HK-2 (cell line): ENCODE results near the gene RASSF5.
"Not testable (repeated sequence)": the region's sequence is repeated elsewhere in the genome, so short reads cannot be mapped to it uniquely, and the experiment has no call there.

ENCODE experiments used
- DNase-seq: peaks from one replicate; pipeline ENCODE4 v3.0.0-alpha.2; 2018; ENCODE audit not compliant: unreplicated experiment

The RASSF5 gene

GRCh38 chr1:206586501-206587445 lies 79.4 kb downstream of the RASSF5 start:
- DNase-seq: no peak

- DNase-seq: no peak
These were observed 80.6 kb downstream of the RASSF5 start for GRCh38 chr1:206587904-206588303.

GRCh38 chr1:206588492-206588891 lies 81.2 kb downstream of the RASSF5 start:
- no peak for DNase-seq

GRCh38 chr1:206589206-206589605 lies 81.9 kb downstream of the RASSF5 start:
- DNase-seq: peak; percentile 51

GRCh38 chr1:206590025-206590758 lies 82.9 kb downstream of the RASSF5 start:
- peak; percentile 41 for DNase-seq

- no peak for DNase-seq
These were observed 83.9 kb downstream of the RASSF5 start for GRCh38 chr1:206591226-206591625.

GRCh38 chr1:206591696-206592095 lies 84.4 kb downstream of the RASSF5 start:
- no peak for DNase-seq

GRCh38 chr1:206593351-206593925 lies 86.1 kb downstream of the RASSF5 start:
- DNase-seq: no peak

- no peak for DNase-seq
These were observed 88.4 kb downstream of the RASSF5 start for GRCh38 chr1:206595581-206596318.

GRCh38 chr1:206596319-206596666 lies 89.0 kb downstream of the RASSF5 start:
- no peak for DNase-seq

- DNase-seq: no peak
These were observed 93.2 kb downstream of the RASSF5 start for GRCh38 chr1:206600527-206600926.

- no peak for DNase-seq
These were observed 97.5 kb downstream of the RASSF5 start for GRCh38 chr1:206604861-206605260.

- DNase-seq: no peak
These were observed 99.5 kb downstream of the RASSF5 start for GRCh38 chr1:206606867-206607266.

- peak; percentile 49 for DNase-seq
These were observed 100.9 kb downstream of the RASSF5 start for GRCh38 chr1:206608108-206608698.

- no peak for DNase-seq
These were observed 102.1 kb downstream of the RASSF5 start for GRCh38 chr1:206609229-206609991.

- DNase-seq: peak; percentile 97
These were observed 105.0 kb downstream of the RASSF5 start, which contains the start of gene EIF2D for GRCh38 chr1:206612129-206612876. EIF2D (minus strand) TSS chr1:206612465; CDS start chr1:206612342, 123 bp downstream.

GRCh38 chr1:206626396-206626795 lies 119.1 kb downstream of the RASSF5 start:
- DNase-seq: not testable (repeated sequence)

- DNase-seq: no peak
These were observed 121.6 kb downstream of the RASSF5 start for GRCh38 chr1:206628916-206629315.

- DNase-seq: peak; percentile 63
These were observed 123.8 kb downstream of the RASSF5 start for GRCh38 chr1:206631085-206631509.

- peak; percentile 44 for DNase-seq
These were observed 126.4 kb downstream of the RASSF5 start for GRCh38 chr1:206633708-206634121.
